ENCODE results near the gene COMMD2. TPM values are rescaled to one million over a fixed set of nuclear protein-coding genes. Genes with fewer than 3 reads are reported as not detected.

Gene COMMD2
- total RNA-seq, 2 donors from 2014 or later: 21.0 to 22.4 TPM

DNA sequence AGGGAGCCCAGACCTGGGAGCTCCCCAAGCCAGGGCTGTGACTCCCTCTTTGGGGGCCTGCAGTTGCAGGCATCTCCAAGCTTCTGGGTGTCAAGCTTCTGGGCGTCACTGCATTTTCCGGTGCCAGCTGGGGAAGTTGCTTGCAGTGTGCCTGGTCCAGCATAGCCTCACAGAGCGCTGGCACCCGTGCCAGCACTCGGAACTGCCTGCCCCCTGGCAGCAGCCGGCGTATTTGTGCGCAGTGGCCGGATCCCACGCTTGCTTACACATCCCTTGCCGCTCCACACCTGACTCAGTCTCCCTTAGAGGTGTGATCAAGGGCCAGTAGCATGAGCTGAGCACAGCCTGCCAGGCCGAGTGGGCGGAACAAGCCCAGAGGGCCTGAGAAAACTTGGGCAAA lies 37.0 kb downstream of the COMMD2 start:
- DNase-seq (no peak), ATAC-seq (no peak)
- intact Hi-C loops (cut with DNase I): loop anchor here (5.0 kb wide), 3 partner anchors 53 to 203 kb away; no protein-coding TSS in a partner anchor

GRCh38 chr3:149713730-149714654 lies 38.3 kb downstream of the COMMD2 start:
- ATAC-seq: no peak
- no peak for DNase-seq
- intact Hi-C loops (cut with DNase I): loop anchor here in 1 of 2 donors (1.0 kb wide), 1 partner anchor 162 kb away; no protein-coding TSS in a partner anchor

DNA sequence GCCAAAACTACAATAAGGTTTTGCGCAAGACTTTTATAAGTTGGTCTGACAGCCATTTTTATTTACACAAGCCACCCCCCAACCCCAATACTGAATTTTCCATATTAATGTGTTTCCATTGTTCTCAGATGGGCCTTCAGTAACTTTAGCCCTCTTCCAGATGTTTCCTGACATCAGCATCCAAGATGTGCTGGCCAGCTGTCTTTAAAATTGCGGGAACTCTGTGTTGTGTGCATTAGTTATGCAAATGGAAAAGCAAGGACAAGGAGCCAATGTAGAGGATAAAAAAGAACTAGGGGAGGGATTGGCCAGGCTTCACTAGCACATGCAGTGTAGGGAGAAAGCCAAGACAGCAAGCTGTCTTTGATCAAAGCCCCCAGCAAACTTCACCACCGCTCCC lies 45.4 kb downstream of the COMMD2 start:
- intact Hi-C loops (cut with DNase I): no loop called here
- ATAC-seq (no peak), DNase-seq (no peak)

DNA sequence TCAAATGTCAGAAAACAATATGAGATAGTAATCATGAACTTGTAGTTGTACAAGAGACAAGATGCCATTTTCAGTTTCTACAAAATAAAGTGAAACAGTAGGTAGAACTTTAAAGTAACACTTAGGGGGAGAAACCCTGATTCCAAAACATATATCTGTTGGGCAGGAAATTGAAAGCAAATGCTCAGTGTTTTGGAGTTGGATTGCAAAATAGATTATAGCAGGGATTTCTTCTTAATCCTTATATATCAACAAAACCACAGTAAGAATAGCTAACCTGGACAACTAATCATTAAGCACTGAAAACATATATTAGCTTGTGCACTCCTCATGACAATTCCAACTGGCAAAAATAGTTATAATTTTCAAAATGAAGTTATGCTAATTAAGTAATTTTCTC lies 46.9 kb downstream of the COMMD2 start:
- intact Hi-C loops (cut with DNase I): no loop called here
- DNase-seq: no peak
- no peak for ATAC-seq

- DNase-seq: no peak
- ATAC-seq: peak in 1 of 2 donors; percentile 62
- intact Hi-C loops (cut with DNase I): no loop called here
Observed at GRCh38 chr3:149703466-149703865, 48.8 kb downstream of the COMMD2 start.

DNA sequence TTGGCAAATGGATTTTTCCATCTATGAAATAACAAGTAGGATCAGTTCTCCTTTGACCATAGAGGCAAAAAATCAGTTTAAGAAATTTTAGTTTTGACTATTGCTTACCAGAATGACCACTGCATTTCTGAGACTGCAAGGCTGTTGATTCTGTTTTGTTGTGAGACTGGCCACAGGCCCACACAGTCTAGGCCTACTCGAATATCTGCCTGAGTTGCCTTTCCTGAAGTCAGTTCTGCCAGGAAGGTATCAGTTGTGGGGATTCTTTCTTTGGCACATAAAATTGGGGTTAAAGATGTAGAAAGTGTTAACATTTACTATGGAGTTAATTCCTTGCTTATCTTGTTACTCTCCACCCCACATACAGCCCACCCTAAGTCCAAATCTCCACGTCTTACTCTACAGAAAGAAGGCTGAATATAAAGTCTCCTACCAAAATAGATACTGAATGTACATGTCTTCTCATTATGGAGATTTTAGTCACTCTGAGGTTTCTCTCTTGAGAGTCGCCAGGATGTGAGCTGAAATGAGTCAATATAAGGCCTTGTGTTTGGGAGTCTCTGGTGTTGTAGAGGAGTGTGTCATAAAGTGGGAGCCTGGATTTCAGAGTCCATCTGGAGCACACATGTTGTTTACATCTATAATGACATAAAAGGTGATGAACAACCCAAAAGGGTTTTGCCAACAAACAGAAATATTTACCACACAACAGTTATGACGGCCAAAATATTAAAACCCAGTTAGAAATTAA lies 49.4 kb downstream of the COMMD2 start:
- intact Hi-C loops (cut with DNase I): no loop called here
- DNase-seq (no peak), ATAC-seq (peak in 1 of 2 donors; percentile 73)

DNA sequence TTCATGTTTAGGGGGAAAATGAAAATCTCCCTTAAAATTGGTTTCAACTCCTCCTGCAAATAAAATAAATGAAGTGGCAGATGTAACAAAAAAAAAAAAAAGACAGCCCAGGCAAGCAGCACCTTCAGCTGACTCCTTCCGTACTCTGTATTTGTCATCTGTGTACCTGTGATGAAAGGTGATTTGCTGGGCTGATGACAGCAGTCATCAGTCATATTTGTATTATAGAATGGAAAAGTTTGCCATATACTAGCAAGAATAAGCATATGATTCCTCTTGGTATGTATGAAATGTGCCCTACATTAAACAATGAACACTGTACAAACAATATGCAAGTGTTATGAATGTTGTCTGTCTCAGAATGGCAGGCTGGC lies 50.3 kb downstream of the COMMD2 start:
- DNase-seq (no peak), ATAC-seq (no peak)
- intact Hi-C loops (cut with DNase I): no loop called here

DNA sequence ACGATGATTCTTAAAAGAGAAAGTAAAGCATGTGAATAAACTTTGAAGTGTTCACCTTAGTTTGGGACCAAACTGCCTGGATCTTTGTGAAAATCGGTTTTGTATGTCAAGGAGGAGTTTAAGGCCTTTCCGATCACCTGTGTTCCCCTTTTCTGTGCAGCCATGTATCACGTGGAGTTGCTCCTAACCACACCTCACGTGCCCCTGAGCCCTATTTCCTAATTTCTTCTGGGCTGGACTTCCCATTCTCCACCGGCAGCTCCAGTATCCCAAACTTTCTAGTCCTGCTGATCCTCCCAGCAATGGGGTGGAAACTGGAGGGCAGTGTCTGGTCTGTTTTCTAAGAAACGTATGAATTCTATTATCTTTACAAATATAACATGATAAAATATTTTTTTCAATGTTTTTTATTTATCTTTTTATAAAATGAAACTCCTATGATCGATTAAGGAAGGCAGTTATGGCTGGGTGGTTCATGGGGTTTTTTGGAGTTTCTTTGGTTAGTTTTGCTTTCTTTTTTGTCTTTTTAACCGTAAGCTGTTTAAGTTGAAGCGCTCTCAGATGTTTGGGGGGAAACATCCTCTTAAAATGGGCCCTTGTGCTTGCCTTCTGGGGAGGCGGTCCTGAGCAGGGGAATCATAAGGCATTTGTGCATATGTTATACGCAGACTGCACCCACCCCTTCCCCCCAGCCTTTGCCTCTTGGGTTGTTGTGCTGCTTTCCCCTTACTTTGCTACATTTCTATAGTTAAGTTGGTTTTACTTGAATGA lies 50.9 kb downstream of the COMMD2 start:
- ATAC-seq: no peak
- intact Hi-C loops (cut with DNase I): no loop called here
- DNase-seq: no peak

Other genes starting within 250 kb of the COMMD2 start
- 10 to 100 TPM; 45.4 to 87.1 TPM for gene WWTR1, start 94.5 kb downstream of the COMMD2 start, total RNA-seq
- gene ANKUB1, start 40.1 kb upstream of the COMMD2 start, total RNA-seq: not detected
- 10 to 100 TPM; 60.3 to 62.2 TPM for gene RNF13, start 60.7 kb upstream of the COMMD2 start, total RNA-seq
- 10 to 100 TPM; 45.7 to 49.2 TPM for gene PFN2, start 218.4 kb upstream of the COMMD2 start, total RNA-seq

All from left cardiac atrium (tissue), 4 donors.